ENCODE data around the gene INSR.

INSR gene

GRCh38 chr19:7292352-7292949, 1.8 kb downstream of the INSR start:
- 0 out of 2 replicates have a peak, but pooled peaks have one; percentile 39 for TF ChIP-seq CEBPB (IDR thresholded peaks at IDR 0.05)
- TF ChIP-seq EP300 (IDR thresholded peaks at IDR 0.05; ENCODE audit: borderline replicate concordance): no peak

- TF ChIP-seq EGR1 (IDR thresholded peaks at IDR 0.05) (no peak), TEAD4 (IDR thresholded peaks at IDR 0.05) (no peak), ZBTB7A (IDR thresholded peaks at IDR 0.05; ENCODE audit: low read depth) (no peak)
These were observed 5.2 kb downstream of the INSR start for GRCh38 chr19:7288977-7289376.

GRCh38 chr19:7288131-7288530, 6.1 kb downstream of the INSR start:
- TF ChIP-seq FOXM1 (IDR thresholded peaks at IDR 0.05; ENCODE audit: borderline replicate concordance, low read depth): no peak
- TF ChIP-seq RAD21 (IDR thresholded peaks at IDR 0.05; ENCODE audit: low read depth): no peak
- TF ChIP-seq EP300 (IDR thresholded peaks at IDR 0.05; ENCODE audit: borderline replicate concordance): no peak
- TF ChIP-seq TCF12 (IDR thresholded peaks at IDR 0.05; ENCODE audit: low read depth): no peak
- TF ChIP-seq YY1 (IDR thresholded peaks at IDR 0.05; ENCODE audit: low read depth): no peak
- TF ChIP-seq, protein P1, sequence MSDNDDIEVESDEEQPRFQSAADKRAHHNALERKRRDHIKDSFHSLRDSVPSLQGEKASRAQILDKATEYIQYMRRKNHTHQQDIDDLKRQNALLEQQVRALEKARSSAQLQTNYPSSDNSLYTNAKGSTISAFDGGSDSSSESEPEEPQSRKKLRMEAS (IDR thresholded peaks at IDR 0.05): no peak
- no peak for TF ChIP-seq NFIC (IDR thresholded peaks at IDR 0.05)
- TF ChIP-seq ZBTB7A (IDR thresholded peaks at IDR 0.05; ENCODE audit: low read depth): no peak
- no peak for TF ChIP-seq EGR1 (IDR thresholded peaks at IDR 0.05)
- no peak for TF ChIP-seq USF1 (IDR thresholded peaks at IDR 0.05)
- TF ChIP-seq TAF1 (IDR thresholded peaks at IDR 0.05; ENCODE audit: low read depth): no peak
- TF ChIP-seq REST (IDR thresholded peaks at IDR 0.05; ENCODE audit: low read depth): no peak
- no peak for TF ChIP-seq CREB1 (IDR thresholded peaks at IDR 0.05; ENCODE audit: low read depth)
- TF ChIP-seq TEAD4 (IDR thresholded peaks at IDR 0.05): no peak
- no peak for TF ChIP-seq CEBPB (IDR thresholded peaks at IDR 0.05)

- TF ChIP-seq TEAD4 (IDR thresholded peaks at IDR 0.05) (no peak), TCF12 (IDR thresholded peaks at IDR 0.05; ENCODE audit: low read depth) (no peak), EGR1 (IDR thresholded peaks at IDR 0.05) (no peak), CREB1 (IDR thresholded peaks at IDR 0.05; ENCODE audit: low read depth) (no peak), REST (IDR thresholded peaks at IDR 0.05; ENCODE audit: low read depth) (no peak), USF1 (IDR thresholded peaks at IDR 0.05) (no peak)
- TF ChIP-seq, protein P1 (IDR thresholded peaks at IDR 0.05): no peak
These were observed 6.5 kb downstream of the INSR start for GRCh38 chr19:7287722-7288121.

GRCh38 chr19:7280940-7281666, 13.1 kb downstream of the INSR start:
- TF ChIP-seq YY1 (IDR thresholded peaks at IDR 0.05; ENCODE audit: low read depth): no peak
- no peak for TF ChIP-seq FOXM1 (IDR thresholded peaks at IDR 0.05; ENCODE audit: borderline replicate concordance, low read depth)
- no peak for TF ChIP-seq NFIC (IDR thresholded peaks at IDR 0.05)
- no peak for TF ChIP-seq TCF12 (IDR thresholded peaks at IDR 0.05; ENCODE audit: low read depth)
- TF ChIP-seq REST (IDR thresholded peaks at IDR 0.05; ENCODE audit: low read depth): no peak
- TF ChIP-seq USF1 (IDR thresholded peaks at IDR 0.05): no peak
- TF ChIP-seq RAD21 (IDR thresholded peaks at IDR 0.05; ENCODE audit: low read depth): no peak
- TF ChIP-seq, protein P1 (IDR thresholded peaks at IDR 0.05): no peak
- TF ChIP-seq CEBPB (IDR thresholded peaks at IDR 0.05): no peak
- TF ChIP-seq EGR1 (IDR thresholded peaks at IDR 0.05): no peak
- no peak for TF ChIP-seq EP300 (IDR thresholded peaks at IDR 0.05; ENCODE audit: borderline replicate concordance)
- TF ChIP-seq TEAD4 (IDR thresholded peaks at IDR 0.05): no peak
- no peak for TF ChIP-seq CREB1 (IDR thresholded peaks at IDR 0.05; ENCODE audit: low read depth)

All from Ishikawa (cell line).